ENCODE results near the gene RIN1. TPM values are rescaled to one million over a fixed set of nuclear protein-coding genes. Genes with fewer than 3 reads are reported as not detected.

RIN1 gene
- total and polyA plus RNA-seq, 8 donors, result 1.7 to 10.2 (median 3.5) TPM

GRCh38 chr11:66293352-66293751 lies 42.9 kb downstream of the RIN1 start:
- H3K27me3 ChIP-seq, result peaks cover 19 to 79% of the 10 kb centered on the region in 2 donors

GRCh38 chr11:66292543-66293332 lies 43.5 kb downstream of the RIN1 start:
- DNase-seq, result no peak
- Histone ChIP-seq H3K9me3 (no peaks in the 10 kb centered on the region), H3K27ac (no peak overlapping the region), H3K27me3 (peaks cover 19 to 79% of the 10 kb centered on the region in 2 donors), H3K36me3 (no peaks in the 10 kb centered on the region), H3K4me3 (no peak overlapping the region), H3K4me1 (peaks cover 14 to 26% of the 10 kb centered on the region in 2 donors)
- TF ChIP-seq CTCF (IDR thresholded peaks at IDR 0.05), result no peak
- intact Hi-C loops (cut with DNase I), result no loop called here
- no peak for ATAC-seq

More at GRCh38 chr11:66293352-66293751, 42.9 kb downstream of the RIN1 start:
- no peak for TF ChIP-seq CTCF (IDR thresholded peaks at IDR 0.05)
- DNase-seq (no peak), ATAC-seq (no peak)
- H3K9me3 ChIP-seq, result no peaks in the 10 kb centered on the region
- H3K4me3 ChIP-seq, result no peak overlapping the region
- intact Hi-C loops (cut with DNase I), result no loop called here
- H3K27ac ChIP-seq, result no peak overlapping the region
- peaks cover 8 to 20% of the 10 kb centered on the region in 2 donors for H3K4me1 ChIP-seq
- H3K36me3 ChIP-seq, result no peaks in the 10 kb centered on the region

GRCh38 chr11:66291706-66292542 lies 44.3 kb downstream of the RIN1 start, which contains the start of gene TMEM151A:
TSS of gene TMEM151A (plus strand) at chr11:66291894. CDS start at chr11:66292014, 120 bp downstream.
- Histone ChIP-seq H3K36me3 (no peaks in the 10 kb centered on the region), H3K4me3 (peak within 1 kb of the TSS in 1 of 2 donors; percentile 39), H3K27me3 (peaks cover 19 to 72% of the 10 kb centered on the region in 2 donors), H3K27ac (no peak within 1 kb of the TSS), H3K4me1 (peaks cover 16 to 33% of the 10 kb centered on the region in 2 donors), H3K9me3 (no peaks in the 10 kb centered on the region)
- TF ChIP-seq CTCF (IDR thresholded peaks at IDR 0.05), result no peak
- ATAC-seq, result no peak
- DNase-seq, result peak in 1 of 4 donors; percentile 85
- intact Hi-C loops (cut with DNase I), result no loop called here

- peak overlapping the region in 1 of 2 donors; percentile 39 for H3K4me3 ChIP-seq
- intact Hi-C loops (cut with DNase I), result no loop called here
- TF ChIP-seq CTCF (IDR thresholded peaks at IDR 0.05), result no peak
- DNase-seq, result no peak
- no peak for ATAC-seq
- H3K36me3 ChIP-seq, result no peaks in the 10 kb centered on the region
- peaks cover 16 to 33% of the 10 kb centered on the region in 2 donors for H3K4me1 ChIP-seq
- no peak overlapping the region for H3K27ac ChIP-seq
- H3K27me3 ChIP-seq, result peaks cover 19 to 66% of the 10 kb centered on the region in 2 donors
- H3K9me3 ChIP-seq, result no peaks in the 10 kb centered on the region
Measured at GRCh38 chr11:66291303-66291705, 44.9 kb downstream of the RIN1 start.

- Histone ChIP-seq H3K4me3 (peak overlapping the region in 1 of 2 donors; percentile 69), H3K27me3 (peaks cover 19 to 56% of the 10 kb centered on the region in 2 donors), H3K27ac (no peak overlapping the region), H3K36me3 (peaks cover 0 to 1% of the 10 kb centered on the region in 2 donors), H3K9me3 (no peaks in the 10 kb centered on the region), H3K4me1 (peaks cover 16 to 33% of the 10 kb centered on the region in 2 donors)
- intact Hi-C loops (cut with DNase I), result no loop called here
- DNase-seq (no peak), ATAC-seq (no peak)
- no peak for TF ChIP-seq CTCF (IDR thresholded peaks at IDR 0.05)
Measured at GRCh38 chr11:66290330-66290621, 46.0 kb downstream of the RIN1 start.

Measured in left lung (tissue), 10 donors.